Stimulated activated CD8-positive, alpha-beta memory T cell treated with anti-CD3 and anti-CD28 coated beads, Interleukin-12 subunit alpha, Interleukin-12 subunit beta, amount 100 ng/mL, for 1 hour (primary cell): ENCODE data around the gene EGR4.

Experiments
- DNase-seq: peaks from one replicate; pipeline ENCODE4 v3.0.0-alpha.2; 2020; ENCODE audit warnings: low read depth

EGR4 gene

DNA sequence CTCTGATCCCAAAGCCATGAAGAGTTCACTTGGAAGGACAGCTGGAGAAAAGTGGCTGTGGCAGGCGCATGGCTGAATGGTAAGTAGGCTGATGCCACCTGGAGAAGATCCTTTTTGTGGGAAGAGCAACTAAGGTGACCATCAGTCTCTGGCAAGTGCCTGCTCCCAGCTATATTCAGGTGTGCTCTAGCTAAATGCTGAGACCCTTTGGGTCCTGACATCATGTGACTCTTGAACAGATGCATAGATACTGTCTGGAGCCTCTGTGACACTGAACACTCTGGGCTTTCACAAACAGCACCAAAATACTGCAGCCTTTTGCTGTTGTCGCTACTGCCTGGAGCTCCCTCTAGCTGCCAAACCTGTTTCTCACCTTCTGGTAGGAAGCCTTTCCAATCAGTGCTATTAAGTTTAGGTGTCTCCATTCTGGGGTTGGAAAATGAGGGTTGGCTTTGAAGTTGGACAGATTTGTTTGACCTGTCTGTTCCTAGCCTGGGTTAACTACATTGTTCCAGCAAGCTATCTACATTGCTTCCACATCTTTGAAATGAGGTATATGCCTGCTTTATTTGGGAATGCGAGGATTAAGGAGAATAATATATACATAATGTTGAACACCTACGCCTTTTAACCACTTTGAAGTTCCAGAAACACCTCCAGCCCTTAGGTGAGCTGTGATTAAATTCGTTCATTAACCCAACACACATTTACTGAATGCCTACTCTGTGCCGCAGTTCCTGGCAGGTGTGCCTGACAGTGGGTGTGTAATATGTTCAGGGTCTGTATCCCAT, 3.1 kb downstream of the EGR4 start:
- peak; percentile 35 for DNase-seq

- DNase-seq: no peak
Measured at GRCh38 chr2:73289304-73289703, 4.0 kb downstream of the EGR4 start.

DNA sequence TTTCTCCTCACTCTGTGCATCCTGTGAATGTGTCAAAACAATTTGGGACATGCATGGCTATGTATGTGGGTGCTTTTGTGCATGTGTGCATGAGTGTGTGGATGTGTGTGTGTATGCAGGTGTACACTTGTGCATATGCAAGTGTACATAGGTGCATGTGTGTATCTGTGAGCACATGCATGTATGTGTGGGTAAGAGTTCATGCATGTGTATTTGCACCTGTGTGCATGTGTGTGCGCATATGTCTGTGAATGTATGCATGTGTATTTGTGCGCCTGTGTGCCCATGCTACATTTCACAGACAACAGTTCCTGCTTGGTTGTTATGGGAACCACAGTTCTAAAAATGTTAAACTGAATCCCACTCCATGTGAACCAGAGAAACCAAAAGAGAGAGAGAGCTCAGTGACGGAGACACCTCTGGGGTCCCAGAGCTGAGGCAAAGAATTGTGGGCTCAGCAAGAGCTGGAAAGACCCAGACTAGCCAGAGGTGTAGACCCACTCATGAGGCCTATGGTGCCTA, 7.2 kb downstream of the EGR4 start:
- no peak for DNase-seq

DNA sequence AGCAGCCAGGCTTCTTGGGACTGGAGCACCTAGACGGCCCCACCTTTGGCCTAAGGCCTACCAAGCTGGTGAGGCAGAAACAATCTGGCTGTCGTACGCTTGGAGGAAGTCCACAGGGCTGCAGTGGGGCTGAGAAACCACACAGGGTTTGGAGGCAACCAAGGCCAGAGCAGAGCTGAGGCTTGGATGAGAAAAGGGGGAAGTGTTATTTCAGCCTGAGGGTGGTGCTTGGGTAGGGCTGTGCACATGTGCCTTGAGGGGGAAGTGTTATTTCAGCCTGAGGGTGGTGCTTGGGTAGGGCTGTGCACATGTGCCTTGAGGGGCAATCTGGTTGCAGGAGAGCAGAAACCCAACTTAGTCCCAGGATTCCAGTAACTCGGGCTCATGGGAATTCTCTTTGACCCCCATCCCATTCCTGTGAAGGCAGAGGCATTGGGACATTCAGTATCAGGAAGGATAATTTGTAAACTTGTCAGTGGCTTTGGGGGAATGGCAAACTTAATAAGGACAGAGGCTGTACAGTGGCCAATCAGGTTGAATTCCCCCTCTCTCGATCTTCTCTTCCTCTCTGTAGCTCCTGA, 8.1 kb downstream of the EGR4 start:
- DNase-seq: no peak

- peak; percentile 40 for DNase-seq
Measured at GRCh38 chr2:73284296-73285158, 8.8 kb downstream of the EGR4 start, which contains the start of gene FBXO41. Gene FBXO41, minus strand, starts transcription at chr2:73284478. Its CDS starts 14,848 bp downstream, at chr2:73269630.

GRCh38 chr2:73283545-73284295, 9.6 kb downstream of the EGR4 start:
- no peak for DNase-seq

DNA sequence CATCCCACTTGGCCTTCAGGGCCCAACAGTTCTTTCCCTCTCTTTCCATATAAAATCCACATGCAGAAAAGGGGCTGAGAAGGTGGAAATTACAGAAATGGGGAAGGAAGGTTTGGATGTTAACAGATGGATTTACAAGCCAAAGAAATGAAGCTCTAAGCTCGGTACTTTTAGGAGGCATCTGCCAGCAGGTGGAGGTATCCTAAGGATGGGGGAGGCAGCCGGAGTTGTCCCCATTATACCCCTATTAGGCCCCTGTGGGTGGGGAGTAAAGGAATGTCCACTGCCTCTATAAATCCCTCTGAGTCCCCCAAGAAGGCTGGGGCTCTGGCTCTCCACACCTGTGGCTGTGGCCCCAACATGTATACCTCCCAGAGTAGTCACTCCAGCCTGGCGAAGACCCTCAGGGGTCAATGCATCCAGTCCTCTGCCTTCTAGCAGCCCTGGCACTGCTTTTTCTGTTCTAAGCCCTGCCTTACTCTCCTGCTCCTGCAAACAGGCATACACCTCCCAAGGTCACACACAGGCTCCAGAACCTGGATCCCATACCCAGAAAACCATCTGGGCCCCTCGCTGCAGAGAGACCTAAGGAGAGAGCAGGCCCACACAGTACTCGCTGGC, 10.3 kb downstream of the EGR4 start:
- no peak for DNase-seq

DNA sequence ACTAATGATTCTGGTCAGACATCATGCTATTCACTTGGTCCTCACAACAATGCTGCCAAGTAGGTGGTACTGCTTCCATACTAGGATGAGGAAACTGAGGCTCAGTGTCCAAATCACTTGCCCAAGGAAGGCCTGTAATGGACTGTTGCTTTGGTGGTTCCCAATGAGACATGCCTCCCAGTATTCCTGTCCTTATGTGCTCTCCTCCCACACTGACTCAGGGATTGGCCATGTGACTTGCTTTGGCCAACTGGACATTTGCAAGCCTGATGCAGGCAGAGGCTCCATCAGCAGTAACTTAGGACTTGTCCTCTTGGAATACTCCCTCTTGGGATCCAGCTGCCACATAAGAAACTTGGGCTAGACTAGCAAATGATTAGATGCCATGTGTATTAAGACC, 12.1 kb downstream of the EGR4 start:
- no peak for DNase-seq

GRCh38 chr2:73279852-73280251, 13.5 kb downstream of the EGR4 start:
- no peak for DNase-seq

DNA sequence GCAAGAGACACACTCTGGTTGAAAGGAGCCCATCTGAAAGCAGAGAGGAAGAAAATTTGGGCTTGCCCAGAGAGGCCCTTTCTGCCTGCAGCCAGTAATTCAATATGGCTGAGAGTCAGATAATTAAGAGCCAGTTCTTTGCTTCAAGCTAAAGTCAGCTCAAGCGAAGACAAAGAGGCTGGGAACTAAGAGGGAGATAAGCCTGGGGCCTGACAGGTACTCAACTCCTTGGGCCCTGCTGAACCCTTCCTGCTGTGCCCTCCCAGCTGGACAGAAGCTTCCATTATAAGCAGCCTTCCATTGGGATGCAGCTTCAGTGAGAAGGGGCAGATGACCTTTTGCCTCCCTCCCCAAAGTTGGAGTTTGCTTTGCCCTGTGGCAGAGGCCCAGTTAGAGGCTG, 21.1 kb downstream of the EGR4 start:
- DNase-seq: no peak

DNA sequence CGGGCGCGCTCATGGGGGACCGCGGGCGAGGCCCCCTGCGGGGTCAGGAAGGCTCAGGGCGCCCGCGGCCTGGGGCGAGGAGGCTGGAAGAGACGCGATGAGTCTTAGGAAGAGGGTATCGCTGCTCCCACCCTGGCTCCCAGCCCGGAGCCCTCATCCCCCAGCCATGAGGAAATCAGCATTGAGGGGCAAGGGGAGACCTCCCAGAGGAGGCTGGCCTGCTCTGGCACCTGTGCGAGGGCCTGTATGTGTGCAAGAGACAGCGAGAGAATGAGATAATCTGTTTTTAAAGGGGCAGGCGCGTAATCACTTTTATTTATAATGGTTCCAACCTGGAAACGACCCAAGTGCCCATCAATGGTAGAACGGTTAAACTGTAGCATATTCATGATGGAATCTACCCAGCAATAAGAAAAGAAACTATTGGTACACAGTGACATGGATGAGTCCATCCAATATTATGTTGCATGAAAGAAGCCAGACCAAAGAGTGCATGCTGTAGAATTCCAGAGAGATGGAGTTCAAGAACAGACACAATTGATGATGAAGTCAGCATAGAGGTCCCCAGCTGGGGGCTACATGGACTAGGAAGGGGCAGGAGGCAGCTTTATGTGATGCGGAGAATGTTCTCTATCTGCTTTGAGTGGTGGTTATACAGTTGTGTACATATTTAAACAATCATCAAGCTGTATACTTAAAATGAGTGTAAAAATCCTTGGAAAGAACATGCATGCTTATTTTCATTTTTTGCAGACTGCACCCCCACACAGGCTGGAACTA, 23.5 kb downstream of the EGR4 start:
- no peak for DNase-seq

GRCh38 chr2:73268830-73269685, 24.3 kb downstream of the EGR4 start:
- DNase-seq: peak; percentile 59

DNA sequence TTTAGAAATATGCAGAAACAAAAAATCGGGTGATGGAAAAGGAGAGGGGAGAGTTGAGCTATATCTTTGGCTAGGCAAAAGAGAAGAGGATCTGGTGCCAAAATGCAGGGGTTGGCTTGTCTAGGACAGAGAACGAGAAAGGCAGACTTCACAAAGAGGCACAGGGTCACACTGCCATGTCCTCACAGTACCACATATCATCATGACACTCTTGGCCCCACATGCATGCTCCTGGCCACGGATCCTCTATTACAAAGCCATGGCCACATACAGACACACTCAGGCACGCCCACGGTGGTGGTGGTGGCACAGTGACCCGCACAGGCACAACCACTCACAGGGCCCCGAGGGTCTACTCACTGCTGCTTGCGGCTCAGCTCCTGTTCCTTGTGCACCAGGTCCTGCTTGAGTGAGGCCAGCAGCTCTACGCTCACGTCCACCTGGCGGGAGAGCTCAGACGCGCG, 24.9 kb downstream of the EGR4 start:
- DNase-seq: no peak

- DNase-seq: no peak
Measured at GRCh38 chr2:73267008-73267407, 26.3 kb downstream of the EGR4 start.

- DNase-seq: no peak
Measured at GRCh38 chr2:73266061-73266901, 27.1 kb downstream of the EGR4 start.

GRCh38 chr2:73265298-73266060, 27.9 kb downstream of the EGR4 start:
- no peak for DNase-seq

DNA sequence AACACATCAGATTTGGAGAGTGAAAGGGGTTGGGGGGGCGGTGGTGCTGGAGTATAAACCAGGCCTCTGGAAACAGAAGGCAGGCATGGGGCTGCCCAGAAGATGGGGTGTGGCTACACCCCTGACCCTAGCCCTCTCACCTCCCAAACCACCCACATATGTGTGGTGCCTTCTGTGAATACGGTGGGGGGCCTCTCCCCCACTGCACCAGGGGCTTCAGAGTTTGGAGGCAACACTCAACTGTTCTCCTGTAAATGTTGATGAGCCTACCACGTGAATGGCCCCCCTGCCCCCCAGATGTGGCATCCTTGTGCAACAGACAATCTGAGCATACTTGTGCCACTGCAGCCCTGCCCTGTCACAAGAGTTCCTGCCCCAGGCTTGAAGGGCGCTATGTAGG, 28.6 kb downstream of the EGR4 start:
- DNase-seq: no peak

DNA sequence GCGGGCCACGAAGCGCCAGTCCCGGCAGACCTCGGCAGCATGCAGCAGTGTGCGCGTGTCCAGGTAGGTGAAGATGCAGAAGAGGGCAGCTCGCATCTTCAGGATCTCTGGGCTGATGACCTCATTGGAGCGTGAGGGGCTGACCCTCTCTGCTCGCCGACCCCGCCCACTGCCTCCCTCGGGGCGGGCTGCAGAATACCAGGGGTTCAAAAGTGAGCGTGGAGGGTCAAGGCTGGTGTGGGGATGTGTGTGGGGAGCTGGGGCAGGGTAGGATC, 29.1 kb downstream of the EGR4 start:
- DNase-seq: no peak
